ENCODE data around the gene OR2V1.
"Not testable (repeated sequence)": the region's sequence is repeated elsewhere in the genome, so short reads cannot be mapped to it uniquely, and the experiment has no call there.

Gene OR2V1

GRCh38 chr5:181130832-181131496, at the start of gene OR2V1:
TSS of gene OR2V1 (minus strand) at chr5:181131169. CDS start at chr5:181125304, 5,865 bp downstream.
- no peak for DNase-seq

- DNase-seq: not testable (repeated sequence)
These were observed 46.6 kb upstream of the OR2V1 start for GRCh38 chr5:181177559-181177958.

DNA sequence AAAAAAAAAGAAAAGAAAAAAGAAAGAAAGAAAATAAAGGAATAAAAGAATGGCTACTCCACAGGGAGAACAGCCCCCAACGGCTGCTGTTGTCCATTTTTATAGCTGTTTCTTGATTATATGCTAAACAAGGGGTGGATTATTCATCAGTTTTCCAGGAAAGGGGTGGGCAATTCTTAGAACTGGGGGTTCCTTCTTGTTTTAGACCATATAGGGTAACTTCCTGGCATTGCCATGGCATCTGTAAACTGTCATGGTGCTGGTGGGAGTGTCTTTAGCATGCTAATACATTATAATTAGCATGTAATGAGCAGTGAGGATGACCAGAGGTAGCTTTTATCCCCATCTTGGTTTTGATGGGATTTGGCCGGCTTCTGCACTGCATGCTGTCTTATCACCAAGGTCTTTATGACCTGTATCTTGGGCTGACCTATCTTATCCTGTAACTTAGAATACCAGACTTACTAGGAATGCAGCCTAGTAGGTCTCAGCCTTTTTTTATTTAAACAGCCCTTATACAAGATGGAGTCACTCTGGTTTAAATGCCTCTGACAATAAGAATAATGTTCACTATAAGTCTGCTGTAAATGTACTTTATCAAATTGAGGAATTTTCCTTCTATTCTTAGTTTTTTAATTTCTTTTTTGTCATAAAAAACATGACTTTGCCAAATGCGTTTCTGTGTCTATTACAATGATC, 45.4 kb upstream of the OR2V1 start:
- DNase-seq: no peak

GRCh38 chr5:181173420-181174342, 42.7 kb upstream of the OR2V1 start:
- DNase-seq: peak; percentile 68

- DNase-seq: no peak
These were observed 42.1 kb upstream of the OR2V1 start for GRCh38 chr5:181173027-181173419.

DNA sequence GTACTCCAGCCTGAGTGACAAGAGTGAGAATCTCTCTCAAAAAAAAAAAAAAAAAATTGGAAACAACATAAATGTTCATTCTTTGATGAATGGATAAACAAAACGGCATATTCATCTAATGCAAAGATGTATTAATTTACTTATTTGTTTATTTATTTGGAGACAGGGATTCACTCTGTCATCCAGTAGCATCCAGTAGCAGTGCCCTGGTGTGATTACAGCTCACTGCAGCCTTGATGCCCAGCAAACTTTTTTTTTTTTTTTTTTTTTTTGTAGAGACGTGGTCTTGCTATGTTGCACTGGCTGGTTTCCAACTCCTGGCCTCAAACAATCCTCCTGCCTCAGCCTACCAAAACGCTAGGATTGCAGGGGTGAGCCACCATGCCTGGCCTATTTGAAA, 40.8 kb upstream of the OR2V1 start:
- DNase-seq: no peak

- no peak for DNase-seq
These were observed 40.0 kb upstream of the OR2V1 start for GRCh38 chr5:181170996-181171395.

GRCh38 chr5:181170237-181170825, 39.4 kb upstream of the OR2V1 start:
- no peak for DNase-seq

- DNase-seq: peak; percentile 70
These were observed 38.7 kb upstream of the OR2V1 start for GRCh38 chr5:181169459-181170236.

DNA sequence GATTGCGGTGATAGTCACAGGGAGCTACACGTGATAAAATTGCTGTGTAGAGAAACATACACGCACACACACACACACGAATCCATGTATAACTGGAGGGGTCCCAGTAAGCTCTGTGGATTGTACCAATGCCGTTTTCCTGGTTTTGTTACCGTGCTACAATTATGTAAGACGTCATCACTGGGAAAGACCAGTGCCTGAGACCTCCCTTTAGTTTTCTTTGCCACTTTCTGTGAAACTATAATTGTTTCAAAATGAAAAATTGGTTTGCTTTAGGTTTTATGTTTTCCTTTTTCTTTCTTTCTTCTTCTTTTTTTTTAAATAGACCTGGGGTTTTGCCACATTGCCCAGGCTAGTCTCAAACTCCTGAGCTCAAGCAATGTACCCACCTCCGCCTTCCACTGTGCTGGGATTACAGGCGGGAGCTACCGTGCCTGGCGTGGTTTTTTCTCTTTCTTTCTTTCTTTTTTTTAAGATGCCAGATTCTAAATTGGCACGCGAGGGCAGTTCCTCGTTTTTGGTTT, 37.7 kb upstream of the OR2V1 start:
- no peak for DNase-seq

GRCh38 chr5:181167814-181168488, 37.0 kb upstream of the OR2V1 start:
- DNase-seq: no peak

GRCh38 chr5:181166812-181167733, 36.1 kb upstream of the OR2V1 start:
- no peak for DNase-seq

DNA sequence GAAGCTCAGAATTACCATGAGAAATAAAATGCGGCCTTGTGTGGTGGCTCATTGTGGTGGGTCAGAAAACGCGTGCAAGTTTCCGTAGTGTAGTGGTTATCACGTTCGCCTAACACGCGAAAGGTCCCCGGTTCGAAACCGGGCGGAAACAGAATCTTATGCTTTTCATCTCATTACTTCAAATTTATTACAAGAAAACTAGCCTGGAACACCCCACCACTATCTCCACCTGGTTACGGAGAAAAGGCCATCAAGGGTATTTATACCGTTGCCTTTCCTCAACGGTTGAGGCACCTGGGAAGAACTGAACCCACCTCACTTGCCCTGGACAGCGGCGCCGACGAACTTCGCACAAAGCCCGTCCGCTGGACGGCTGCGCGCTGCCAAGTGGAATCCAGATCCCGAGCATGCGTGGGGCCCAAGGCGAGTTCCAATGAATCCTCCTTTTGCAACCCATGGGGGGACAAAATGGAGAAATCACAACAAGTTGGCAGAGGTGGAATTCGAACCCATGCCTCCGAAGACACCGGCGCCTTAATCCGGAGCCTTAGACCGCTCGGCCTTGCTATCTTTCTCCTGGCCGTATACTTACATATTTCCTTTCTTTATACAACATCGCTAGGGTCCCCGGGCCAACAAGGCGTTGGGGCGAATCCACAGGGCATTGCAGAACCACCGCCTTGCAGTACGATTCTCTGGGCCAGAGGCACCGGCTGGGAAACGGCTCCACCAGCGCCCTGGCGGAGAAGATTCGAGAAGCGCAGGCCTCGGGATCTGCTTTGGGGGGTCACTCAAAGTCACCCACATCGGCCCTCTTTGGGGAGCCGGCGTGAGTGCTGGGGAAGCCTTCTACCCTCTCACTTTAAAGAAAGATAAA, 33.3 kb upstream of the OR2V1 start:
- DNase-seq: no peak

GRCh38 chr5:181163487-181164075, 32.6 kb upstream of the OR2V1 start:
- no peak for DNase-seq

GRCh38 chr5:181161534-181162175, 30.7 kb upstream of the OR2V1 start:
- no peak for DNase-seq

DNA sequence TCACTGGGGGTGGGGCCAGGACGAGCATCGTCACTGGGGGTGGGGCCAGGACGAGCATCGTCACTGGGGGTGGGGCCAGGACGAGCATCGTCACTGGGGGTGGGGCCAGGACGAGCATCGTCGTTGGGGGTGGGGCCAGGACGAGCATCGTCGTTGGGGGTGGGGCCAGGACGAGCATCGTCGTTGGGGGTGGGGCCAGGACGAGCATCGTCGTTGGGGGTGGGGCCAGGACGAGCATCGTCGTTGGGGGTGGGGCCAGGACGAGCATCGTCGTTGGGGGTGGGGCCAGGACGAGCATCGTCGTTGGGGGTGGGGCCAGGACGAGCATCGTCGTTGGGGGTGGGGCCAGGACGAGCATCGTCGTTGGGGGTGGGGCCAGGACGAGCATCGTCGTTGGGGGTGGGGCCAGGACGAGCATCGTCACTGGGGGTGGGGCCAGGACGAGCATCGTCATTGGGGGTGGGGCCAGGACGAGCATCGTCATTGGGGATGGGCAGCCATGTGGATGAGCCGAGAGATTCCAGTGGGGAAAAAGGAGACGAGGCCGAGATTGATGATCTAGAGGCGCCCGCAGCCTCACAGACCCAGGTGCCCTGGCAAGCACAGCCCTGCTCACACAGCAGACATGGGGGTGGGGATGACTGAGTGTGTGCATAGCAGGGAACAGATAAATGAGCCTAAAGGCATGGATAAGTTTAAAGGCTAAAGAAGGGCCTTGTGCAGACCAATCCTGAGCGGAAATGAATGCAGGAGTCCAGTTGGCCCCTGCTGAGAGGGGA, 30.0 kb upstream of the OR2V1 start:
- DNase-seq: peak; percentile 46

- peak; percentile 77 for DNase-seq
These were observed 29.3 kb upstream of the OR2V1 start for GRCh38 chr5:181160152-181160754.

Data from activated naive CD4-positive, alpha-beta T cell treated with anti-CD3 and anti-CD28 coated beads, Interleukin-2, amount 50 U/mL, for 16 hours (primary cell).